IPS-NIHi7 (cell line): Measurements from ENCODE around the gene CDC42EP1.

Source experiments
- DNase-seq: peaks from one replicate; pipeline ENCODE4 v3.0.0; 2012; ENCODE audit warnings: mixed read lengths; ENCODE audit errors: extremely low spot score

The CDC42EP1 gene

DNA sequence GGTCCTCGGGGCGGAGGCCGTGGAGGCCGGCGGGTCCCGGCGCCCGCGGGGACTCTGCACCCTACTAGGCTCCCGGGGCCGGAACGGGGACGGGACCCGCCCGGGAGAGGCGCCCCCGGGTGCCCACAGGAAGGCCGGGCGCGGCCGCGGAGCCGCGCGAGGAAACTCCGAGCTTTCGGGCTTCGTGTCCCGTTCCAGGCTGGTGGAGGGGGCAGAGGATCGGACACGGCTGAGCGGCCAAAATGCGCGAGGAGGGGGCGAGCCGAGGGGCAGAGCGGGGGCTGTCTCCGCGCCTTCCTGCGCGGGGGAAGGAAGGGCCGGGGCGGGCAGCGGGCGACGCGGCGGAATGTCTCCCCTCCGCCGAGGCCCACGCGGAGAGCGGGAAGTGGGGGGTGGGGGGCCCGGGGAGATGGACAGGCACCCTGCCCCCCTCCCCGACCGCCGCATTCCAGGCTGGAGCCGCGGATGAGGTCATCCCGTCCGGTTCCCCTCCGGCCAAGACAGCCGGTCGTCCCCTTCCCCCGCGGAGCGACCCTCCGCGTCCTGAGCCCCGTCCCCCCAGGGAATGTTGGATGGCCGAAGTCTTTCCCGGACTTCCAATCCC, 430 bp downstream of the CDC42EP1 start:
- DNase-seq = no peak

DNA sequence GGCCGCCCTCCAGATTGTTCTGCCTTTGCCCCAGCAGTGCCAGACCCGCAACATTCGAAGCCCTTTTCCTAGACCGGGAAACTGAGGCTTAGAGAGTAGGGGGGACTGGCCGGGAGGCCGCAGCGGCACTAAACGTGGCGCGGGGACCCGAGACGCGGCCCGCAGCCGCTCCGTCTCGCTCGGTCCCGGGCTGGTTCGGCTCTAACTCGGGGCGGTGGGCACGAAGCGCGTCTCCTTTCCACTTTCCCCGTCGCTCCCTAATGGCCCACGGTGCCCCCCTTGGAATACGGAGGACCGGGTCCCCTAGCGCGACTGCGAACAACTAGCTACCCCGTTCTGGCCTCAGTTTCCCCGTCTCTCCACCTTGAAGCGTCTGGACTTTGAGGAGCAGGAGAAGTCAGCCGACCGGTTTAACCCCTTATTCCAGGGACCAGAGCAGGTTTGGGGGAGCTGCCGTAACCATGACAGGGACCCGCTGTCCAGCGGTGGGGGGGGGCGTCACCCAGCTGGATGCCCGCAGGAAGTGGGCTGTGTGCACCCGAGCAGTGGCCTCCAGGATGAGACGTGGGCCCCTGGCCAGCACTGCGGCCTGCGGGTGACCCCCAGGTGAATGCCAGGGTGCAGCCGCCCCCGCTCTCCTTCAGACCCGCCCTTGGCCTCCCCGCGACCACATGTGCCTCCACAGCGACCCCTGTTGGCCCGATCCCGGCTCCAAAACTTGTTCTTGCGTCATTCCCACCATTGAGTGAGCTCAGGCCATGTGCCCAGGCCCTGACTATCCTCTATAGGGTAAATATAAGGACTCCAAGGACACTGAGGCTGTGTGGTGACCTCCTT, 1.1 kb downstream of the CDC42EP1 start:
- peak; percentile 85 for DNase-seq

DNA sequence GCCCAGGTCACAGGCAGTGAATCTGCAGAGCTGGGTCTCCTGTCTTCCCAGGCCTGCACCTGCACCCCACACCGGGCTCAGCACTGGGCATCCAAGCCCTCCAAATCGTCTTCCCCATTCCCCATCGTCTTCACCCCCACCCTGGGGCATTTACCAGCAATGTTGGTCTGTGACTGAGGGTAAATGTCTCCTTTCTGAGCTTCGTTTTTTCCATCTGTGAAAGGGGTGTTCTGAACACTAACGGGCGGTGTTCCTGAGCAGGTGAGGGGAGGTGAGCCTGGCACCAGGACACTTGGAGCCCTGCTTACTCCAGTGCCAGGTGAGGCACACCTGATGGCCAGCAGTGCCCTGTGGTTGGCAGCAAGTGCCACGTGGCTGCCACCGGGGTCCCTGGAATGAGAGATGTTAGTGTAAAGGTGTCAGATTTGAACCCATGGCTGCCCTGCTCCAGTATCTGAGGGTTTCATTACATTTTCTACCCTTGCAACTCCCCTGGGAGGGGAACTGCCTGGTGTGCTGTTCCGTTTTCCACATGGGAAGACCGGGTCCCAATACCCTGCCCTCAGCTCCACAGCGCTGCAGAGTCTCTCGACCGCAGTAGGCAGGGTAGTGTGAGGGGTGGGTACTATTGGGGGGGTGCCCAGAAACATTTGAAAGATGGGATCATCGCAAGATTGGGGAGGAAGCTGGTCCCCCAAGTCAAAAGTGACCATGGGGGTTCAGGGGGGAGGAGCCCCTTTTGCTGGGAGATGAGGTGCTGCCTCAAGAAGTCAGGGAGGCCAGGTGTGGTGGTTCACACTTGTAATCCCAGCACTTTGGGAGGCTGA, 2.0 kb downstream of the CDC42EP1 start:
- DNase-seq = no peak

DNA sequence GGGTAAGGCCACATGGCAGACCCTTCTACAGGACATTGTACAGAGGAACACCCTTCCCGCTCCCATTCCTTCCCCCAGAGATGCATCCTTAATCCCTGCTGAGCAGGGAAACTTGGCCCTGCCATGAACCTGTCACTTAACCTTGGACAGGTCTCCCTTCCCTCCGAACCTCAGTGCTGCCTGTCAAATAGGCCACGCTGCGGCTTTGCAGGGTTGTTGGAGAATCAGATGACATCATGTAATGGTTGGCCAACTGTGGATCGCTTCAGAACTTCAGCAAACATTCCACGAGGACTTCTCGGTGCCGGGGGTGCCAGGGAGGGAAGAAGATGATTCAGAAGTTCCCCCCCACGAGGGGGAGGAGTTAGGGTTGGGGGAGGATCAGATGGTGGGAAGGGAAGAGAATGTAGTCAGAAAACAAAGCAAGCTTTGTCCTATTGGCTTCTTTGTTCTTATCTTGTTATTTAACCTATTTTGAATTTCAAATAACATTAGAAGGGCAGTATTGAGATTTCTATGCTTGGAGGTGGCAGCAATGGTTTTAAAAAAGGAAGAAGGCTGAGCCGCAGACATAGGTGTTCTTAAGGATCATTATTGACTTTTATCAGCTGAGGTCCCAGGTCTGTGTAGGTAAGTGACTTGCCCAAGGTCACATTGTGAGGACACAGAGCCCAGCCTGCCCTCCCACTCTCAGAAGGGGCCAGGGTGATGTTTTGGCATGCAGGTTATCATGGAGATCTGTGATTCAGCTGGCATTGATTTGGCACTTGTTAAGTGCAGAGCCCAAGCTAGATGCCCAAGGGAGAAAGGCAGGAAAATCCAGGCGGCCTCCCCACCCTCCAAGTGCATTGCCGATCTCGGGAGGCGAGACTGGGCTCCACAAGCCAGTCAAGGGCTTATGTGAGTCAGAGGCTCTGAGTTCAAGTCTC, 3.1 kb downstream of the CDC42EP1 start:
- no peak for DNase-seq

DNA sequence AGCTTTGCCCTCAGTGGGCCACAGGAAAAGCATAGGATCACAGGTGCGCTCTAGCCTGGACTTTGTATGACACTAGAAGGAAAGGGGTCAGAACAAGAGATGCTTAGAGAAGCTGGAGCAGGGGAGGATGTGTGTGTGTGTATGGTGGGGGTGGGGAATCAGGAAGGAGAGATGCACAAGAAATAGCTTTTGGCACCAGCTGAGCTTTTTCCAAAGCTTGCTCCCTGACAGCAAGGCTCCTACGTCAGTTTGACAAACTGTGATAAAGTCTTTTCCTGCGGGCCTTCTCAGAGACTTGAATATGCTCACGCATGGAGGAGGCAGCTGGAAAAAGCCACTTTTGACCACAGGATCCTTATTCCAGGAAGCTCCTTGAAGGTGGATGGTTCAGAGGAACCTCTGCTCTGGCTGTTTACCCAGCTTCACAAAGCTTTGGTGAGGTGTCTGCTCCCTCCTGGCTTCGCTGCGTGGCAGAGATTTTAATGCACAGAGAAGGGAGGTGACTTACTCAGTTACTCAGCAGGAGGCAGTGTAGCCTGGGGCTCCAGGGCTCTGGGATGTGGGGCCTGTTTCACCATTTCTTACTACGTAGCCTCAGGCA, 3.9 kb downstream of the CDC42EP1 start:
- no peak for DNase-seq

DNA sequence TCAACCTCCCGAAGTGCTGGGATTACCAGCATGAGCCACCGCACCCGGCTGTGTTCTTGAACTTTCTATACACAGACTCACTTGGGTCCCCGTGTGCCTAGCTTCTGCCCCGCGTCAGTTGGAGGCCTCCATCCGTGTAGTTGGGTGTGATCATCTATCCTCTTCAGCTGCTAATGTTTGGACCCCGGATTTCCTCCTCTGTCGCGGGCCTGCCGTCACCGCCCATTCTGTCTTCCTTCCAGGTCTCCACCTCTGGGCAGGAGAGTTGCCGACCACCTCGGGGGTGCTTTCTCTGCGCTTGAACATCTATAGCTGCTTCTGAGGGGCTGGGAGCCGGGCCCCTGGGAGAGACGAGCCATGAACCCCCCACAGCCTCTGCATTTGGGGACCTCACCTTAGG, 5.5 kb downstream of the CDC42EP1 start:
- DNase-seq = no peak

DNA sequence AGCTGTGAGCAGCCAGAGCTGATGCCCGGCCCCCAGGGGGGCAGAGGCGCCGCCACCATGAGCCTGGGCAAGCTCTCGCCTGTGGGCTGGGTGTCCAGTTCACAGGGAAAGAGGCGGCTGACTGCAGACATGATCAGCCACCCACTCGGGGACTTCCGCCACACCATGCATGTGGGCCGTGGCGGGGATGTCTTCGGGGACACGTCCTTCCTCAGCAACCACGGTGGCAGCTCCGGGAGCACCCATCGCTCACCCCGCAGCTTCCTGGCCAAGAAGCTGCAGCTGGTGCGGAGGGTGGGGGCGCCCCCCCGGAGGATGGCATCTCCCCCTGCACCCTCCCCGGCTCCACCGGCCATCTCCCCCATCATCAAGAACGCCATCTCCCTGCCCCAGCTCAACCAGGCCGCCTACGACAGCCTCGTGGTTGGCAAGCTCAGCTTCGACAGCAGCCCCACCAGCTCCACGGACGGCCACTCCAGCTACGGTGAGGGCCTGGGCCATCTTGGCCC, 6.1 kb downstream of the CDC42EP1 start:
- DNase-seq = no peak

DNA sequence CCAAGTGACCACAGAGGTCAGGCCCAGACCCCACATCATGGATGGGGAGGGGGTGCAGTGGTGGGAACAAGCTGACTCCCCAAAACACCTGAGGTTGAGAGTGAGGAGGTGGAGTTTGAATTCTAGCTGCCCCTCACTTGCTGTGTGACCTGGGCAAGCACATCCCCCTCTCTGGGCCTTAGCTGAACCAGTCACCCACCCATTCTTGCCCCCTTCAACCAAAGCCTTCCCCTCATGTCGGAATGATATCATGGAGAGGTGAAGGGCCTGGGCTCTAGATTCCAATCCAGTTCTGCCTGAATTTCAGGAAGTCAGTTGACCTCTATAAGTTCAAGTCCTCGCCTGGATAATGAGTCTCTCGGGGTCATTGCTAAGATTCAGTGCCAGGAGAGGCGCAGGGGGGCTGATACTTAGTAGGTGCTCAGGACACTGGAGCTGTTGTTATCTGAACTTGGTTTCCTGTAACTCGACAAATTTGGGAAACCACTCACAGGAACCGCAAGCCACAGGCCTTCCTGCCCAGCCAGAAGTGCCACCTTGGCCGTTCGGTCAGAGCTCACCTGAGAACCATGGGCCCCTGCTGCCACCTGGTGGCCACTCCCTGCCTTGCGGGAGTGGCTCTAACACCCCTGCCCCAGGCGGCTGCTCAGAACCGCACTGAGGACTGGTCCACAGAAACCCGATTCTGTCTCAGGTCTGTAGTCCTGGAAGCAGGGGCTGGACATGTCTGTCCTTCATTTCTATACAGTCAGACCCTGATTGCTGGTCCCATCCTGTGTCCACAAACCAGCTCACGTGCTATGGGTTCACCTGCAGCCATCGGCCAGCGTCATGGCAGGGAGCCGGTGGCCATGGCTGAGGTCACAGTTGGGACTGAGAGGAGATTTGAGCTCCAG, 6.9 kb downstream of the CDC42EP1 start:
- peak; percentile 82 for DNase-seq

DNA sequence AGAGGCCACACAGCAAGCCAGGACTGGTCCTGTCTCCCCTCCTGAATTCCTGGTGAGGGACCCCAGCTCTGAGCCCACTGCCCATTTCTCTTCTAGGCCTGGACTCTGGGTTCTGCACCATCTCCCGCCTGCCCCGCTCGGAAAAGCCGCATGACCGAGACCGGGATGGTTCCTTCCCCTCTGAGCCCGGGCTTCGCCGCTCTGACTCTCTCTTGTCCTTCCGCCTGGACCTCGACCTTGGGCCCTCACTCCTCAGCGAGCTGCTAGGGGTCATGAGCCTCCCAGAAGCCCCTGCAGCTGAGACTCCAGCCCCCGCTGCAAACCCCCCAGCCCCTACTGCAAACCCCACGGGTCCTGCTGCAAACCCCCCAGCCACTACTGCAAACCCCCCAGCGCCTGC, 7.7 kb downstream of the CDC42EP1 start:
- no peak for DNase-seq

DNA sequence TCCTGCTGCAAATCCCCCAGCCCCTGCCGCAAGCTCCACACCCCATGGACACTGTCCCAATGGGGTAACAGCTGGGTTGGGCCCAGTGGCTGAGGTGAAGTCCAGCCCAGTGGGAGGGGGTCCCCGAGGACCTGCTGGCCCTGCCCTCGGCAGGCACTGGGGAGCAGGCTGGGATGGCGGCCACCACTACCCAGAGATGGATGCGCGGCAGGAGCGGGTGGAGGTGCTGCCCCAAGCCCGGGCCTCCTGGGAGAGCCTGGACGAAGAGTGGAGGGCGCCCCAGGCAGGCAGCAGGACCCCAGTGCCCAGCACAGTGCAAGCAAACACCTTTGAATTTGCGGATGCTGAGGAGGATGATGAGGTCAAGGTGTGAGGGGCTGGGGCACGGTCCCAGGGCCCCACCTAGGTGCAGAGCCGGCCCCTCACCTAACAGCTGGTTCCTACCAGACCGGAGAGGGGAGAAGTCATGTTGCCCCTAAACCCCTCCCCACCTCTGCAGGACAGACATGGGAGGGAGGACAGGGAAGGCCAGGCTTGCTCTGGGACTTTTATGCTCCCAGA, 8.2 kb downstream of the CDC42EP1 start:
- DNase-seq = no peak

DNA sequence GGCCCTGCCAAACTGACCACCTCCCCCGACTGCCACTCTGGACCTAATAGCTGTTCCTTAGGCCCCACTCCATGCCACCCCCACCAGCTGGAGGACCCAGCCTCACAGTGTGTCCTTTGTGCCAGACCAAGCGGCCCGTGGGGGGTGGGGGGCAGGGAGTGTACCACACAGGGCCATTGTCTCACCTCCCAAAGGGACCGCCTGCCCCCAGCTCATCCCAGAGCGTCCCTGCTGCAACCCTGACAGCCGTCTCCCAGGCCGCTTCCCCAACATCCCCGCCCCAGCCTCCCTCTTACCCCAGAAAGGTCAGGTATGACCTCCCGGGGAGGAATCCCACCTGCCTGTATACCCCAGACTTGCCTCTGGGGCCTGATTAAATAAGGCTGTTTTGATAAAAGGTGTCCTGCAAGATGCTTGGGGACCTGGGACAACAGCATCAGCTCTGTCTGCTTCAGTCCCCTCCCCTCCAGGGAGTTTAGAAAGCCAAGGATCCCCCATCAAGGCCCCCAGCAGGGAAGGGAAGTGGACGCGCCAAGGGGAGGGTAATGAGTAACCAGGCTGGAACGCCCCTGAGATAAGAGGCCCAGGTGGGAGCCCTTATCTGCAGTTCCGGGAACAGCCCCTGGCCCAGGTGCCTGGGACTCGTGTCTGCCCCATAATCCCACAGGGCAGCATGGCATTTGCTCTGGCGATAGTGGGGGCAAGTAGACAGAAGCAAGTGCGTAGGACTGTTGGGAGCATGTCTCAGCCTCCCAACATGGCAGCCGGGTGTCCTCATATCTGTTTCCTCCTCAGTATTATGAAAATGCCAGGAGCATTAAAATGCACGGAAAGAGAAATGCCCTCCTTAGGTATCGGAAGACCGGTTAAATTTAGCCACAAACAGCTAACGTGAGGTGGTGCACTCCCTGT, 9.0 kb downstream of the CDC42EP1 start:
- peak; percentile 71 for DNase-seq

DNA sequence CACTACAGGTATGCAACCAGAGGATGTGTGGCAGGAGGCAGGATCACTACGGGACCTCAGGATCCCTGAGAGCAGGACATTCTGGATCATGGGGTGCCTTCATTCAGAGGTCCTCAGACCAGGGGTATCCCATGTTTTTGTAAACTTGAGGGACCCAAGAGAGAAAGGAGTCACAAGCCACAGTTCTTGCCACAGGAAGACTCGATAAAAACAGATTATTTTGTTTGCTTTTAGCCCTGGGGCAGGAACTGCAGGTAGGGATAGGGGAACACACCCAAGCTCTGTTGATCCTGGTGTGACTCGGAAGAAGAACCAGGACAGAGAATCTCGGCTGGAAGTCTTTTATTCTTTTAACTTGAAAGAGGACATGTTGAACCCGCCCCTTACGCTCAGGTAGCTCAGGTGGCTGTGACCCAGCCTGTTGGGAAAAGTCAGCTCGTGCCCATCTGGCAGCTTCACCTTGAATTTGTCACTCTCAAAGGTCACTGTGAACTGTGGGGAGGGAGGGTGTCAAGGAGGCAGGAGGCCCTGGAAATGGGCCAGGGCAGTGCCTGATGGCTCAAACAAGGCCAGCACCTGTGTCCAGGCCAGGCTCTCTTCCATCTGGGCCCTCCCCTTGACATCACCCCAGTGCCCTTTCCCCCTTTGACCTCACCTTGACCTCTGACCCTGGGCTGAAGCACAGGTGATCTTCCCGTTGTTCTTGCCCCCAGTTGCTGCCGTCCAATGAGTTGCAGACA, 9.8 kb downstream of the CDC42EP1 start:
- DNase-seq = no peak

DNA sequence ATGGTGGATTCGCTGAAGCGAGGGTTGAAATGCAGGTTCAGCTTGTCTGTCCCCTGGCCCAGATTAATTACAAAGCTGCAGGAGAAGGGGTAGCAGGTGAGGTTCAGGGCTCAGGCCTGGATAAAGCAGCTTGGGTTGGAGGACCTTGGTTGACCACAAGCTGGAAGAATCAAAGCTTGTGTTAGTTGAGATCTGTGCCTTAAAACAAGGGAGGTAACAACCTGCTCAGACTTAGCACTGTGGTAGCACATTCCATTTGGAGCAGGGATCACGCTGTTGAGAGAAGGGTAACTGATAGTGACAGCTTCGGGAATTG, 10.3 kb downstream of the CDC42EP1 start:
- no peak for DNase-seq

DNA sequence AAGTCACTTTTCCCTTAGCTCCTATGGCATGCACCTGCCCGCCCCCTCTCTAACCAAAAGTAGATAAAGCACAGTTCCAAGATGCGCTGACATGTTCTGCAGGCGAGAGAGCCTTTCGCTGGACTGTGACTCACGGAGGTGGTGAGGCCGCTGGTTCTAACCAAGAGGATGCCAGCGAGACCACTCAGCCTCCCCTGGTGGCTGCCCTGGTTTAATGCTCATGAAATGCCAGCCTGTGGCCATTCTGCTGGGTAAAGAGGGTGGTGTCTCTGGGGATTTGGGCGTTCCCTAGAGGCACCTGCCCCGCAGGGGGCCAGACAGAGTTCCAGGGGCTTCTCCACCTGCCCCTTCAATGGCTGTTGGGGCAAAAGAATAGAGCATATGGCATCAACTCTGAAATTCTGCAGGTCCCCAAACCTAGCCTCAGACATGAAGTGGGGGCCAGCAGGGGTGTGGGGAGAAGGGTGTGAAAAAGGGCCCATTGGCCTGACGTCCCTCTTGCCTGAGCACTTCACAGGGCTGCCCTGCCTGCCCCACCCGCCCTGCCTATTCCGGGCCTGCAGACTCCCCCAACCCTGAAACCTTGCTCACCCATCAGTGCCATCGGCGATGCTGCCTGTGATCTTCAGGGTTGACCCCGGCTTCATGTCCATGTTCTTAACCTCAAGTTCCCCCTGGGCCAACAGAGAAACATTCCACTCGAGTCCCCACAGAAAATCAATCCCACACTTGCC, 11.1 kb downstream of the CDC42EP1 start:
- DNase-seq = no peak

DNA sequence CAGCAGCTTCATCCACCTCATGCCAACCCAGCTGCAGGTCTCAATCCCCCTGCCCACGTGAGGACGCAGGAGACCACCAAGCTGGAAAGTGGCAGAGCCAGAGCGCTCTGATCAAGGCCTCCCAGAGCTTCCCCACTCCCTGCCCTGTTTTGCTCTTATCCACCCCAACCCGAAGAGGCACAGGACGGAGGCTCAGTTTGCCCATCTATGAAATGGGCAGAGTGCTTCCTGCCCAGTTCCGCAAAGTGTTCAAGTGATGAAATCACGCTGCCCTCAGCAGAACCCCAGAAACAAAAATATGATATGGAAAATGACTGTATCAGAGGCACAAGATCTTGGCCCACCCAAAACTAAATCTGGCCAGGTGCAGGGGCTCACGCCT, 11.7 kb downstream of the CDC42EP1 start:
- no peak for DNase-seq

DNA sequence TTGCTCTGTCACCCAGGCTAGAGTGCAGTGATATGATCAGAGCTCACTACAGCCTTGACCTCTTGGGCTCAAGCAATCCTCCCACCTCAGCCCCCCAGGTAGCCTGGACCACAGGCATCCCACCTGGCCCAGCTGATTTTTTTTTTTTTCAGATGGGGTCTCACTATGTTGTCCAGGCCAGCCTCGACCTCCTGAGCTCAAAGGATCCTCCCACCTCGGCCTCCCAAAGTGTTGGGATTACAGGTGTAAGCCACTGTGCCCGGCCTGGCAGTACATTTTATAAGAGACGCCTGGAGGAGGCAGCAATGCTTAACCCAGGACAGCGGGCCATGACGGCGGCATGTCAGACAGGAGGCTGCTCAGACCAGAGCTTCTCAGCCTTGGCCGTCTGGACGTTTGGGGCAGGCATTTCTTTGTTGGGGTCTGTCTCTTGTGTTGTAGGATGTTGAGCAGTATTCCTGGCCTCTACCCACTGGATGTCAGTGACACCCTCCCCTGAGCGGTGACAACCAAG, 15.3 kb downstream of the CDC42EP1 start:
- no peak for DNase-seq

DNA sequence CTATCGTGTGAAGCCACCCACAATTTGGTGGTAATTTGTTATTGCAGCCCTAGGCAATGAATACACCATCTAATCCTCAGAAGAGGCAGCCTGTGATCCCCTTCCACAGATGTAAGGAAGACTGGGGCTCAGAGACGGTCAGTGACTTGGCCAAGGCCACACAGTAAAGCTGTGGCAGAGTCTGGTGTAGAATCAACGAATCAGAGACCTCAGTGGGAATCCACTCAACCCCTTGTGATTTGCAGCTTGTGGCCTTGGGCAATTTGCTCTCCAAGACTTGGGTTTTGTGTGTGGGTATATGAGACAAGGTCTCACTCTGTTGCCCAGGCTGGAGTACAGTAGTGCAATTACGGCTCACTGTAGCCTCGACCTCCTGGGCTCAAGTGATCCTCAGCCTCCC, 17.7 kb downstream of the CDC42EP1 start:
- DNase-seq = no peak
